ENCODE results near the gene FOXS1.

FOXS1 gene

GRCh38 chr20:31823360-31824124, 21.9 kb downstream of the FOXS1 start:
- TF ChIP-seq CTCF (IDR thresholded peaks at IDR 0.05; ENCODE audit: insufficient read depth, low read depth, low read length, missing control alignments) = no peak
- no peak for DNase-seq (ENCODE audit: low read depth)
- H3K4me3 ChIP-seq (ENCODE audit: low read depth, low read length) = no peak overlapping the region

GRCh38 chr20:31822421-31823330, 22.7 kb downstream of the FOXS1 start:
- peak; percentile 96 for TF ChIP-seq CTCF (IDR thresholded peaks at IDR 0.05; ENCODE audit: insufficient read depth, low read depth, low read length, missing control alignments)
- peak; percentile 67 for DNase-seq (ENCODE audit: low read depth)
- H3K4me3 ChIP-seq (ENCODE audit: low read depth, low read length) = no peak overlapping the region

- no peak for TF ChIP-seq CTCF (IDR thresholded peaks at IDR 0.05; ENCODE audit: insufficient read depth, low read depth, low read length, missing control alignments)
- H3K4me3 ChIP-seq (ENCODE audit: low read depth, low read length) = no peak overlapping the region
- no peak for DNase-seq (ENCODE audit: low read depth)
These were observed 24.0 kb downstream of the FOXS1 start for GRCh38 chr20:31821427-31821826.

- DNase-seq (ENCODE audit: low read depth) = no peak
- TF ChIP-seq CTCF (IDR thresholded peaks at IDR 0.05; ENCODE audit: insufficient read depth, low read depth, low read length, missing control alignments) = no peak
- no peak overlapping the region for H3K4me3 ChIP-seq (ENCODE audit: low read depth, low read length)
These were observed 25.2 kb downstream of the FOXS1 start for GRCh38 chr20:31820228-31820627.

GRCh38 chr20:31819083-31819784, 26.2 kb downstream of the FOXS1 start, which contains the start of gene MYLK2:
TSS of gene MYLK2 (plus strand) at chr20:31819356. CDS start at chr20:31819581, 225 bp downstream.
- TF ChIP-seq CTCF (IDR thresholded peaks at IDR 0.05; ENCODE audit: insufficient read depth, low read depth, low read length, missing control alignments) = no peak
- no peak within 1 kb of the TSS for H3K4me3 ChIP-seq (ENCODE audit: low read depth, low read length)
- DNase-seq (ENCODE audit: low read depth) = no peak

- TF ChIP-seq CTCF (IDR thresholded peaks at IDR 0.05; ENCODE audit: insufficient read depth, low read depth, low read length, missing control alignments) = no peak
- DNase-seq (ENCODE audit: low read depth) = no peak
These were observed 27.0 kb downstream of the FOXS1 start for GRCh38 chr20:31818376-31818908.

More at GRCh38 chr20:31818376-31818908, 27.0 kb downstream of the FOXS1 start:
- no peak overlapping the region for H3K4me3 ChIP-seq (ENCODE audit: low read depth, low read length)

Data from GM12865 (cell line).